NOMO-1 treated with dmso at 0.1 percent for 144 hours (cell line): ENCODE results near the gene NPHS1.
"Not testable (repeated sequence)": the region's sequence is repeated elsewhere in the genome, so short reads cannot be mapped to it uniquely, and the experiment has no call there.

ENCODE experiments used
- DNase-seq: peaks from one replicate; lab custom pipeline; 2025; ENCODE audit not compliant: unreplicated experiment; lab: John Stamatoyannopoulos, UW

NPHS1 gene

GRCh38 chr19:35879770-35880317, 27.5 kb upstream of the NPHS1 start:
- DNase-seq = peak; percentile 84

- DNase-seq = no peak
Measured at GRCh38 chr19:35879068-35879467, 26.8 kb upstream of the NPHS1 start.

- DNase-seq = no peak
Measured at GRCh38 chr19:35874392-35874930, 22.2 kb upstream of the NPHS1 start.

GRCh38 chr19:35872180-35872579, 19.9 kb upstream of the NPHS1 start:
- no peak for DNase-seq

- no peak for DNase-seq
Measured at GRCh38 chr19:35871611-35872010, 19.3 kb upstream of the NPHS1 start.

- no peak for DNase-seq
Measured at GRCh38 chr19:35870798-35871197, 18.5 kb upstream of the NPHS1 start.

- DNase-seq = not testable (repeated sequence)
Measured at GRCh38 chr19:35870124-35870736, 17.9 kb upstream of the NPHS1 start.

GRCh38 chr19:35869327-35870123, 17.2 kb upstream of the NPHS1 start:
- DNase-seq = peak; percentile 80

GRCh38 chr19:35868823-35869326, 16.6 kb upstream of the NPHS1 start:
- no peak for DNase-seq

- DNase-seq = no peak
Measured at GRCh38 chr19:35868172-35868822, 16.0 kb upstream of the NPHS1 start, which contains the start of gene APLP1. TSS of gene APLP1 (plus strand) at chr19:35868574. CDS start at chr19:35868637, 63 bp downstream.

GRCh38 chr19:35863018-35863417, 10.7 kb upstream of the NPHS1 start:
- no peak for DNase-seq

- no peak for DNase-seq
Measured at GRCh38 chr19:35862528-35862927, 10.2 kb upstream of the NPHS1 start.

- no peak for DNase-seq
Measured at GRCh38 chr19:35861640-35862160, 9.4 kb upstream of the NPHS1 start.

GRCh38 chr19:35860818-35861639, 8.7 kb upstream of the NPHS1 start:
- DNase-seq = no peak

- no peak for DNase-seq
Measured at GRCh38 chr19:35860436-35860817, 8.1 kb upstream of the NPHS1 start.

- no peak for DNase-seq
Measured at GRCh38 chr19:35859414-35859813, 7.1 kb upstream of the NPHS1 start.

- no peak for DNase-seq
Measured at GRCh38 chr19:35858311-35858710, 6.0 kb upstream of the NPHS1 start.

GRCh38 chr19:35856546-35857149, 4.3 kb upstream of the NPHS1 start, which contains the start of gene KIRREL2:
TSS of gene KIRREL2 (plus strand) at chr19:35856911. CDS start at chr19:35857120, 209 bp downstream.
- DNase-seq = peak; percentile 45

GRCh38 chr19:35853038-35853756, 893 bp upstream of the NPHS1 start:
- no peak for DNase-seq
